M059J (cell line): Measurements from ENCODE around the gene SAMD4B. TPM values are rescaled to one million over a fixed set of nuclear protein-coding genes. Genes with fewer than 3 reads are reported as not detected.
"Not testable (repeated sequence)": the region's sequence is repeated elsewhere in the genome, so short reads cannot be mapped to it uniquely, and the experiment has no call there.

ENCODE experiments used
- DNase-seq: peaks from one replicate; pipeline ENCODE4 v3.0.0-alpha.2; 2012; ENCODE audit warnings: low read depth
- total RNA-seq: library from RNA; depleted of rRNA; stranded (reverse); fragments of >200 nt; shearing (Covaris generic); gene quantifications from 2 replicates; pipeline ENCODE4 v1.2.3, GENCODE V29; 2014; rRNA removed

SAMD4B gene
- 45.0 and 96.3 TPM in 2 replicates for total RNA-seq

- peak; percentile 95 for DNase-seq
Measured at GRCh38 chr19:39341719-39342604, at the start of gene SAMD4B. Gene SAMD4B (plus strand): TSS chr19:39342421. CDS start chr19:39356894, 14,473 bp downstream.

GRCh38 chr19:39293394-39293793 is 48.8 kb upstream of the SAMD4B start:
- DNase-seq, result no peak

- peak; percentile 37 for DNase-seq
Measured at GRCh38 chr19:39296055-39296645, 46.1 kb upstream of the SAMD4B start, which contains the start of gene IFNL1. Gene IFNL1 (plus strand): TSS chr19:39296407. CDS start chr19:39296422, 15 bp downstream.

- DNase-seq, result no peak
Measured at GRCh38 chr19:39296906-39297305, 45.3 kb upstream of the SAMD4B start.

- DNase-seq, result no peak
Measured at GRCh38 chr19:39297931-39298634, 44.1 kb upstream of the SAMD4B start.

- DNase-seq, result no peak
Measured at GRCh38 chr19:39299404-39299803, 42.8 kb upstream of the SAMD4B start.

GRCh38 chr19:39299832-39300231 is 42.4 kb upstream of the SAMD4B start:
- no peak for DNase-seq

GRCh38 chr19:39301021-39301420 is 41.2 kb upstream of the SAMD4B start:
- no peak for DNase-seq

- no peak for DNase-seq
Measured at GRCh38 chr19:39301562-39301961, 40.7 kb upstream of the SAMD4B start.

- no peak for DNase-seq
Measured at GRCh38 chr19:39303373-39304184, 38.6 kb upstream of the SAMD4B start.

GRCh38 chr19:39304185-39304513 is 38.1 kb upstream of the SAMD4B start:
- no peak for DNase-seq

- DNase-seq, result no peak
Measured at GRCh38 chr19:39304701-39305571, 37.3 kb upstream of the SAMD4B start.

- DNase-seq, result no peak
Measured at GRCh38 chr19:39306075-39306474, 36.1 kb upstream of the SAMD4B start.

GRCh38 chr19:39307046-39307821 is 35.0 kb upstream of the SAMD4B start:
- DNase-seq, result no peak

- DNase-seq, result no peak
Measured at GRCh38 chr19:39307822-39308530, 34.2 kb upstream of the SAMD4B start.

- no peak for DNase-seq
Measured at GRCh38 chr19:39308531-39309304, 33.5 kb upstream of the SAMD4B start.

GRCh38 chr19:39309305-39309670 is 32.9 kb upstream of the SAMD4B start:
- DNase-seq, result not testable (repeated sequence)

GRCh38 chr19:39310558-39311311 is 31.5 kb upstream of the SAMD4B start:
- DNase-seq, result no peak
